Thyroid gland (tissue), 4 donors: ENCODE results near the gene MYCT1.

Experiments used
- CTCF ChIP-seq, 6 experiments: fragments of 200-600 bp in 3 of 6; fragments of 450-650 bp in 3 of 6; sonication (generic) in 3 of 6; IDR thresholded peaks; one replicate each; pipeline ENCODE4 v1.5.1; 2016 to 2019; ENCODE audit warnings: antibody characterized with exemption in 6 of 6, mild to moderate bottlenecking in 2 of 6, inconsistent platforms in 1 of 6, moderate library complexity in 1 of 6
- POLR2A ChIP-seq, 2 donors: fragments of 450-650 bp; IDR thresholded peaks; one replicate each; pipeline ENCODE4 v1.6.1; 2017; ENCODE audit warnings: antibody characterized with exemption in 2 of 2, mild to moderate bottlenecking in 2 of 2, moderate library complexity in 1 of 2

GRCh38 chr6:152727507-152727906 is 29.8 kb downstream of the MYCT1 start:
- TF ChIP-seq CTCF (IDR thresholded peaks at IDR 0.05) (no peak), POLR2A (IDR thresholded peaks at IDR 0.05) (no peak)
